ENCODE results near the gene PFDN2. TPM values are rescaled to one million over a fixed set of nuclear protein-coding genes. Genes with fewer than 3 reads are reported as not detected.
A peak's percentile ranks its signal among the peaks of the same experiment; 100 is the strongest.

Gene PFDN2
- total RNA-seq, 5 donors from 2014 or later (not counting 1 experiment from before 2014, with no cell fraction given): 32.4 to 48.3 (median 42.1) TPM

DNA sequence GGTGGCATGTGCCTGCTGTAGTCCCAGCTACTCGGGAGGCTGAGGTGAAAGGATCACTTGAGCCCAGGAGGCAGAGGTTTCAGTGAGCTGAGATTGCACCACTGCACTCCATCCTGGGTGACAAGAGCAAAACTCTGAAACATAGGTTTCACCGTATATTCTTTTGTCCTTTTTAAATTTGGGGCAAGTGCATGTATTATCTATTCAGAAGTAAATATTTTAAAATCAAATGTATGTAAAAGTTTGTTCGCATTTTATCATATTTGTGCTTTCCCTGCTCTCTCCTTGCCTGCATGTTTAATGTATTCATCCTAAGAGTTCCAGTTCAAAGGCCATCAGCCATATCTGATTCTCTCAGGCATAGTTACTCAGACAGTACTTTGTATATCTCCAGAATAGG is 28.0 kb upstream of the PFDN2 start:
- no peaks in the 10 kb centered on the region for H3K27me3 Mint-ChIP-seq
- POLR2A ChIA-PET: interaction anchor here (0.6 kb wide), 2 partner anchors 23 to 342 kb away, joined by 3 to 4 read pairs; no protein-coding TSS in a partner anchor
- no peaks in the 10 kb centered on the region for H3K4me1 ChIP-seq (ENCODE audit: control insufficient read depth in 1 of 2, extremely low read depth in 1 of 2, insufficient read depth in 2 of 2, low read length in 2 of 2)
- H3K9me3 Mint-ChIP-seq: no peaks in the 10 kb centered on the region
- H3K27ac ChIP-seq (ENCODE audit: low read length): no peak overlapping the region
- WGBS (ENCODE audit: insufficient coverage): 71% methylated on average over 1 of the region's 3 CpGs
- no peaks in the 10 kb centered on the region for H3K36me3 Mint-ChIP-seq
- H3K36me3 ChIP-seq (ENCODE audit: control insufficient read depth in 2 of 2, extremely low read depth in 1 of 2, insufficient read depth in 1 of 2, low read length in 1 of 2): no peaks in the 10 kb centered on the region
- CTCF ChIA-PET: interaction anchor here in 1 of 2 donors (0.6 to 0.7 kb wide), 2 partner anchors 30 to 76 kb away, joined by 3 read pairs; partner anchors contain the start of gene ARHGAP30
- H3K4me3 ChIP-seq (ENCODE audit: control insufficient read depth in 1 of 2, extremely low read depth in 1 of 2, low read length in 1 of 2): no peak overlapping the region
- H3K9me3 ChIP-seq: no peaks in the 10 kb centered on the region
- no peak overlapping the region for H3K27ac Mint-ChIP-seq
- H3K4me3 Mint-ChIP-seq: no peak overlapping the region
- H3K27me3 ChIP-seq (replicated peaks in 1 of 2; ENCODE audit: control insufficient read depth in 2 of 2, extremely low read depth in 1 of 2, insufficient read depth in 2 of 2, low read length in 1 of 2): no peaks in the 10 kb centered on the region
- no peak for DNase-seq
- ATAC-seq (replicated peaks in 1 of 4): no peak
- H3K4me1 Mint-ChIP-seq: no peaks in the 10 kb centered on the region

DNA sequence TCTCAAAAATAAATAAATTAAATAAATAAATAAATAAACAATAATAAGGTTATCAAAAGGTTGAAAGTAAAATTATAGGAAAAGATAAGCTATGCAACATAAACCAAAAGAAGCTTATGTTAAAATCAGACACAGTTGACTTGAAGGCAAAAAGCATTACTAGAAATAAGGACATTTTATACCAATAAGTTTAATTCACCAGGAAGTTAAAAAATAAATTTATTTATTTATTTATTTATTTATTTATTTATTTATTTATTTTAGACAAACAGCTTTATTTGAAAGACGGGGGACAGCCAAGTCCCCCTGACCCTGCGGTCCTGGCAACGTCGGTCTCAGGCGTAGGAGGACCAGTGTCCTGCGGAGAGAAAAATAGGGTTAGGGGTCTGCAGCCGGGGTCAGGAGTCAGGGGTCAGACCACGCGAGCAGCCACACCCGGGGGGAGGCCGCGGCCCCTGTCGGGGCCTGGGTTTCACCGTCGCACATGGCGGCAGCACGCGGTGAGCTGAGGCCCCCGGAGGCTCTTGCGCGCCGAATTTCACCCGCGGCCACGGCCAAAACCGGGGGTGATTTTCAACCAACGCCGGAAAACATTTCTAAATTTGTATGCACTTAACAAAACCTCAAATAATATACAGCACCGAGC is 23.0 kb upstream of the PFDN2 start:
- Histone ChIP-seq H3K4me3 (ENCODE audit: control insufficient read depth in 1 of 2, extremely low read depth in 1 of 2, low read length in 1 of 2) (no peak overlapping the region), H3K9me3 (no peaks in the 10 kb centered on the region), H3K27ac (ENCODE audit: low read length) (no peak overlapping the region), H3K27me3 (replicated peaks in 1 of 2; ENCODE audit: control insufficient read depth in 2 of 2, extremely low read depth in 1 of 2, insufficient read depth in 2 of 2, low read length in 1 of 2) (no peaks in the 10 kb centered on the region), H3K4me1 (ENCODE audit: control insufficient read depth in 1 of 2, extremely low read depth in 1 of 2, insufficient read depth in 2 of 2, low read length in 2 of 2) (peaks cover 0 to 5% of the 10 kb centered on the region in 2 experiments), H3K36me3 (ENCODE audit: control insufficient read depth in 2 of 2, extremely low read depth in 1 of 2, insufficient read depth in 1 of 2, low read length in 1 of 2) (no peaks in the 10 kb centered on the region)
- peaks cover 0 to 6% (median 4%) of the 10 kb centered on the region in 3 donors for H3K4me1 Mint-ChIP-seq
- H3K36me3 Mint-ChIP-seq: no peaks in the 10 kb centered on the region
- CTCF ChIA-PET: interaction anchor here (0.5 to 1.5 kb wide), 7 partner anchors 13 to 363 kb away, joined by 3 to 4 read pairs (median 4); no protein-coding TSS in a partner anchor
- H3K27me3 Mint-ChIP-seq: no peaks in the 10 kb centered on the region
- POLR2A ChIA-PET: interaction anchor here in 1 of 2 donors (0.6 kb wide), 1 partner anchor 12 kb away, joined by 5 read pairs; no protein-coding TSS in a partner anchor
- no peak for ATAC-seq (replicated peaks in 1 of 4)
- H3K9me3 Mint-ChIP-seq: no peaks in the 10 kb centered on the region
- H3K27ac Mint-ChIP-seq: no peak overlapping the region
- no peak for DNase-seq
- no peak overlapping the region for H3K4me3 Mint-ChIP-seq
- 97% methylated on average over 19 of the region's 29 CpGs for WGBS (ENCODE audit: insufficient coverage)

DNA sequence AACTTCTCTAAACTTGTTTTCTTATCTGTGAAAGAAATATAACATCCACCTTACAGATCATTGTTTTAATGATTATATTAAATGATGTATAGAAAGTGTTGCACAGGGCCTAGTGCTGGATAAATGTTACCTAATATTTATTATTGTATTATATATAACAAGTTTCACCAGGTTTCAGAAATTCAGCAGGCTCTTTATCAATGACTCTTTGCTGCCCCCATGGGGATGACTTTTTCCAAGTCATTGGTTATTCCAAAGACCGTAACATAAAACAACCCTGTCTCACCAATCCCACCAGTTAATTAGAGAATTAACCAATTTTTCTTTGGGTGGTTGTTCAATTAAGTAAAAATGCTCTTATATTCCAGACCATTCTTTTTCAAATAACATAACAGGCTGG is 21.9 kb upstream of the PFDN2 start:
- Histone ChIP-seq H3K4me3 (ENCODE audit: control insufficient read depth in 1 of 2, extremely low read depth in 1 of 2, low read length in 1 of 2) (no peak overlapping the region), H3K9me3 (no peaks in the 10 kb centered on the region), H3K4me1 (ENCODE audit: control insufficient read depth in 1 of 2, extremely low read depth in 1 of 2, insufficient read depth in 2 of 2, low read length in 2 of 2) (peaks cover 0 to 5% of the 10 kb centered on the region in 2 experiments), H3K36me3 (ENCODE audit: control insufficient read depth in 2 of 2, extremely low read depth in 1 of 2, insufficient read depth in 1 of 2, low read length in 1 of 2) (no peaks in the 10 kb centered on the region), H3K27me3 (replicated peaks in 1 of 2; ENCODE audit: control insufficient read depth in 2 of 2, extremely low read depth in 1 of 2, insufficient read depth in 2 of 2, low read length in 1 of 2) (no peaks in the 10 kb centered on the region), H3K27ac (ENCODE audit: low read length) (no peak overlapping the region)
- Mint-ChIP-seq H3K9me3 (no peaks in the 10 kb centered on the region), H3K4me3 (no peak overlapping the region), H3K36me3 (peaks cover 4% of the 10 kb centered on the region), H3K27ac (no peak overlapping the region), H3K27me3 (no peaks in the 10 kb centered on the region), H3K4me1 (peaks cover 0 to 10% (median 9%) of the 10 kb centered on the region in 3 donors)
- CTCF ChIA-PET: interaction anchor here in 1 of 2 donors (1.0 to 1.5 kb wide), 3 partner anchors 59 to 142 kb away, joined by 3 to 4 read pairs (median 4); partner anchors contain the start of gene ADAMTS4
- DNase-seq: peak in 18 of 35 experiments; percentile 22 to 69 (median 36)
- POLR2A ChIA-PET: no interaction called here
- no CpG with 5 or more reads among the region's 1 CpG for WGBS (ENCODE audit: insufficient coverage)
- peak in 1 of 4 experiments; percentile 40 for ATAC-seq (replicated peaks in 1 of 4)

DNA sequence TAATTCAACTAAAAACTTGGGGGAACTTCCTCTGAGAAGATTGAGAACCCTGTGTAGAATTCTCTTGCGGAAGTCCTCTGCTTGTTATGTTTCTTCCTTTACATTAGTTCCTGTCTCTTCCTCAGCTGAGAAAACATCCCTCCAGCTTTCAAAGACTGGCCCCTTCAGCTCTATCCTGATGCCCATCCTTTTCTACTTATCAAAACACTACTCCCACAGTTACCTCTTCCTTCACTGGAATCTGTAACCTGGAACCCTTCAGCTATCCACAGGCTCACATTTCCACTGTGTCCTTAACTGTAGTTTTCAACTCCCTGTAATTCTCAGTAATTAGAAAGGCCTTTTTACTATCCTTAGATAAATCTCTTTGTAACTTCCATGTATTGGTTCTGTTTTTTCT is 20.6 kb upstream of the PFDN2 start:
- Mint-ChIP-seq H3K36me3 (peaks cover 4% of the 10 kb centered on the region), H3K27me3 (no peaks in the 10 kb centered on the region), H3K9me3 (no peaks in the 10 kb centered on the region), H3K27ac (peak overlapping the region; percentile 62), H3K4me3 (no peak overlapping the region), H3K4me1 (peaks cover 0 to 11% (median 10%) of the 10 kb centered on the region in 3 donors)
- Histone ChIP-seq H3K9me3 (no peaks in the 10 kb centered on the region), H3K36me3 (ENCODE audit: control insufficient read depth in 2 of 2, extremely low read depth in 1 of 2, insufficient read depth in 1 of 2, low read length in 1 of 2) (no peaks in the 10 kb centered on the region), H3K4me1 (ENCODE audit: control insufficient read depth in 1 of 2, extremely low read depth in 1 of 2, insufficient read depth in 2 of 2, low read length in 2 of 2) (peaks cover 9 to 10% of the 10 kb centered on the region in 2 experiments), H3K27ac (ENCODE audit: low read length) (no peak overlapping the region), H3K4me3 (ENCODE audit: control insufficient read depth in 1 of 2, extremely low read depth in 1 of 2, low read length in 1 of 2) (no peak overlapping the region), H3K27me3 (replicated peaks in 1 of 2; ENCODE audit: control insufficient read depth in 2 of 2, extremely low read depth in 1 of 2, insufficient read depth in 2 of 2, low read length in 1 of 2) (no peaks in the 10 kb centered on the region)
- DNase-seq (no peak), ATAC-seq (replicated peaks in 1 of 4) (no peak)
- POLR2A ChIA-PET: no interaction called here
- 100% methylated on average over 1 of the region's 1 CpG for WGBS (ENCODE audit: insufficient coverage)
- CTCF ChIA-PET: interaction anchor here (0.5 to 1.5 kb wide), 5 partner anchors 11 to 86 kb away, joined by 3 to 12 read pairs (median 3); partner anchors contain the start of gene ADAMTS4 (in 1 of the 2)

DNA sequence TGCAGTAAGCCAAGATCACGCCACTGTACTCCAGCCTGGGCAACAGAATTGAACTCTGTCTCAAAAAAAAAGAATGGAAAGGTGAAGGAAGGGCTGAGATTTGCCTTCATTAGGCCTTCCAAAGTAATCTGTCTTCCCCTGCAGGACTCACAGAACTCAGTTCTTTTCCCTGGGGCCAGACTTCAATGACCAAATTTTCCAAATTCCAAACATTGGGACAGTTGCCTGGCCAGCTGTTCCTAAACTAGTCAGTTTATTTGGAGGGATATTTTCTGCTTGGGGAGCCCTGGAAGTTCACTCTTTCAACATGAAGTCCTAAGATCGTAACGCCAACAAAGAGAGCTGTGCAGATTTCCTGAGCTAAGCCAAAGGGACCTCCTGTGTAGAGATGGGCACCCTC is 20.0 kb upstream of the PFDN2 start:
- no peak for DNase-seq
- Mint-ChIP-seq H3K27me3 (no peaks in the 10 kb centered on the region), H3K27ac (no peak overlapping the region), H3K4me1 (peaks cover 0 to 11% (median 10%) of the 10 kb centered on the region in 3 donors), H3K4me3 (no peak overlapping the region), H3K36me3 (peaks cover 4% of the 10 kb centered on the region), H3K9me3 (no peaks in the 10 kb centered on the region)
- H3K4me1 ChIP-seq (ENCODE audit: control insufficient read depth in 1 of 2, extremely low read depth in 1 of 2, insufficient read depth in 2 of 2, low read length in 2 of 2): peaks cover 10 to 14% of the 10 kb centered on the region in 2 experiments
- no peak overlapping the region for H3K27ac ChIP-seq (ENCODE audit: low read length)
- POLR2A ChIA-PET: no interaction called here
- no peak for ATAC-seq (replicated peaks in 1 of 4)
- CTCF ChIA-PET: interaction anchor here in 1 of 2 donors (0.5 to 1.5 kb wide), 4 partner anchors 10 to 86 kb away, joined by 3 to 12 read pairs (median 4); no protein-coding TSS in a partner anchor
- WGBS (ENCODE audit: insufficient coverage): 90% methylated on average over 2 of the region's 3 CpGs
- H3K9me3 ChIP-seq: no peaks in the 10 kb centered on the region
- no peaks in the 10 kb centered on the region for H3K36me3 ChIP-seq (ENCODE audit: control insufficient read depth in 2 of 2, extremely low read depth in 1 of 2, insufficient read depth in 1 of 2, low read length in 1 of 2)
- H3K27me3 ChIP-seq (replicated peaks in 1 of 2; ENCODE audit: control insufficient read depth in 2 of 2, extremely low read depth in 1 of 2, insufficient read depth in 2 of 2, low read length in 1 of 2): no peaks in the 10 kb centered on the region
- no peak overlapping the region for H3K4me3 ChIP-seq (ENCODE audit: control insufficient read depth in 1 of 2, extremely low read depth in 1 of 2, low read length in 1 of 2)

DNA sequence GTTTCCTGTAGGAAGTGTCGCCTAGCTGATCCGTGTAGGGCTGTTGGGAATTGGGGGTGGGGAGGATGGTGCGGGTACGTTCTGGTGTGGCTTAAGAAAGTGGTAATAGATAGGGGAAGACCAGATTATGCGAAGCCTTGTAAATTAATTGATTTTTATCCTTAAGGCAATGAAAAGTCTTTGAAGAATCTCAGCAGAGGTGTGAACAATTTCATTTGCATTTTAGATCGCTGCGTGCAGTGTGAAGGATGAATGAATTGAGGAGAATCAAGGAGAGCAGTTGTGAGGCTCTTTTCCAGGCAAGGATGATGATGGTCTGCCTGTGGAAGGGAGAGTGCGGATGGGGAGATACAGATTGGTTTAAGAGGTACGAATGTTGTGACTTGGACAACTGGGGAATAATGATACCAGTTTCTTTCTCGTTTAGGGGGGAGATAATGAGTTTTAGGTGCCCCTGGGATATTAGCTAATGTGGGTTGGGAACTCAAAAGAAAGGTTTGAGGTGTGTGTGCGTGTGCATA is 15.4 kb upstream of the PFDN2 start:
- ATAC-seq (replicated peaks in 1 of 4): peak in 2 of 4 experiments; percentile 1 to 2

More for the DNA sequence above, 15.4 kb upstream of the PFDN2 start:
- Mint-ChIP-seq H3K36me3 (peaks cover 9% of the 10 kb centered on the region), H3K4me1 (peaks cover 38 to 45% (median 42%) of the 10 kb centered on the region in 3 donors), H3K4me3 (no peak overlapping the region), H3K27ac (no peak overlapping the region), H3K27me3 (no peaks in the 10 kb centered on the region), H3K9me3 (no peaks in the 10 kb centered on the region)
- ChIA-PET POLR2A (interaction anchor here (0.6 to 2.5 kb wide), 10 partner anchors 12 to 112 kb away, joined by 3 to 18 read pairs (median 6); partner anchors contain the start of genes F11R (in 2 of the 2), NIT1 (in 1 of the 2), PFDN2 (in 1 of the 2) and TOMM40L (in 1 of the 2)), CTCF (interaction anchor here (0.8 to 2.0 kb wide), 10 partner anchors 10 to 93 kb away, joined by 3 to 11 read pairs (median 6); partner anchors contain the start of genes PPOX (in 2 of the 2), ARHGAP30 (in 1 of the 2), B4GALT3 (in 1 of the 2) and NIT1 (in 1 of the 2))
- H3K4me3 ChIP-seq (ENCODE audit: control insufficient read depth in 1 of 2, extremely low read depth in 1 of 2, low read length in 1 of 2): peak overlapping the region; percentile 94 to 97
- H3K9me3 ChIP-seq: no peaks in the 10 kb centered on the region
- H3K27me3 ChIP-seq (replicated peaks in 1 of 2; ENCODE audit: control insufficient read depth in 2 of 2, extremely low read depth in 1 of 2, insufficient read depth in 2 of 2, low read length in 1 of 2): no peaks in the 10 kb centered on the region
- 8% methylated on average over 11 of the region's 11 CpGs for WGBS (ENCODE audit: insufficient coverage)
- peaks cover 33 to 34% of the 10 kb centered on the region in 2 experiments for H3K4me1 ChIP-seq (ENCODE audit: control insufficient read depth in 1 of 2, extremely low read depth in 1 of 2, insufficient read depth in 2 of 2, low read length in 2 of 2)
- H3K36me3 ChIP-seq (ENCODE audit: control insufficient read depth in 2 of 2, extremely low read depth in 1 of 2, insufficient read depth in 1 of 2, low read length in 1 of 2): peaks cover 0 to 3% of the 10 kb centered on the region in 2 donors
- DNase-seq: no peak
- H3K27ac ChIP-seq (ENCODE audit: low read length): peak overlapping the region; percentile 89

All from T-cell (primary cell).